Measurements from ENCODE around the gene CMC1.

GRCh38 chr3:28301688-28302087 lies 60.3 kb downstream of the CMC1 start:
- TF ChIP-seq, protein P1, sequence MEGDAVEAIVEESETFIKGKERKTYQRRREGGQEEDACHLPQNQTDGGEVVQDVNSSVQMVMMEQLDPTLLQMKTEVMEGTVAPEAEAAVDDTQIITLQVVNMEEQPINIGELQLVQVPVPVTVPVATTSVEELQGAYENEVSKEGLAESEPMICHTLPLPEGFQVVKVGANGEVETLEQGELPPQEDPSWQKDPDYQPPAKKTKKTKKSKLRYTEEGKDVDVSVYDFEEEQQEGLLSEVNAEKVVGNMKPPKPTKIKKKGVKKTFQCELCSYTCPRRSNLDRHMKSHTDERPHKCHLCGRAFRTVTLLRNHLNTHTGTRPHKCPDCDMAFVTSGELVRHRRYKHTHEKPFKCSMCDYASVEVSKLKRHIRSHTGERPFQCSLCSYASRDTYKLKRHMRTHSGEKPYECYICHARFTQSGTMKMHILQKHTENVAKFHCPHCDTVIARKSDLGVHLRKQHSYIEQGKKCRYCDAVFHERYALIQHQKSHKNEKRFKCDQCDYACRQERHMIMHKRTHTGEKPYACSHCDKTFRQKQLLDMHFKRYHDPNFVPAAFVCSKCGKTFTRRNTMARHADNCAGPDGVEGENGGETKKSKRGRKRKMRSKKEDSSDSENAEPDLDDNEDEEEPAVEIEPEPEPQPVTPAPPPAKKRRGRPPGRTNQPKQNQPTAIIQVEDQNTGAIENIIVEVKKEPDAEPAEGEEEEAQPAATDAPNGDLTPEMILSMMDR (IDR thresholded peaks at IDR 0.05): no peak
- no peak for TF ChIP-seq POLR2A (IDR thresholded peaks at IDR 0.05)

Measured in testis (tissue), 2 donors.